ENCODE data around the gene IL16. TPM values are rescaled to one million over a fixed set of nuclear protein-coding genes. Genes with fewer than 3 reads are reported as not detected.
A peak's percentile ranks its signal among the peaks of the same experiment; 100 is the strongest.

IL16 gene
- total RNA-seq, 2 experiments from 2014 or later = 76.0 to 81.3 TPM

GRCh38 chr15:81174792-81175327 is 21.8 kb upstream of the IL16 start:
- POLR2A ChIA-PET = interaction anchor here (0.5 to 0.6 kb wide), 2 partner anchors 72 to 221 kb away, joined by 3 to 4 read pairs; no protein-coding TSS in a partner anchor
- intact Hi-C loops (cut with micrococcal nuclease; ENCODE audit: unreplicated experiment) = no loop called here
- Histone ChIP-seq H3K36me3 (ENCODE audit: insufficient read depth, low read length) (no peaks in the 10 kb centered on the region), H3K9me3 (ENCODE audit: low read length) (no peaks in the 10 kb centered on the region), H3K4me3 (ENCODE audit: low read depth, low read length, poor library complexity, severe bottlenecking) (no peak overlapping the region), H3K27ac (ENCODE audit: low read depth, low read length, poor library complexity, severe bottlenecking) (no peak overlapping the region), H3K79me2 (ENCODE audit: insufficient read depth, low read depth, low read length) (no peaks in the 10 kb centered on the region), H2AFZ (ENCODE audit: low read length) (no peak overlapping the region), H3K9me2 (ENCODE audit: insufficient read depth, low read length) (no peaks in the 10 kb centered on the region), H4K20me1 (ENCODE audit: insufficient read depth, low read length) (no peaks in the 10 kb centered on the region), H3K4me1 (ENCODE audit: insufficient read depth, low read length, poor library complexity, severe bottlenecking) (no peaks in the 10 kb centered on the region), H3K4me2 (ENCODE audit: low read length) (no peak overlapping the region)
- CTCF ChIA-PET (ENCODE audit: unreplicated experiment) = no interaction called here
- BruUV-seq (replicated peaks) = no TSS peak
- DNase-seq (ENCODE audit: low spot score) = no peak
- TF ChIP-seq EZH2phosphoT487 (IDR thresholded peaks at IDR 0.05; ENCODE audit: borderline replicate concordance, low read depth, low read length) = no peak
- TF ChIP-seq, protein P1, sequence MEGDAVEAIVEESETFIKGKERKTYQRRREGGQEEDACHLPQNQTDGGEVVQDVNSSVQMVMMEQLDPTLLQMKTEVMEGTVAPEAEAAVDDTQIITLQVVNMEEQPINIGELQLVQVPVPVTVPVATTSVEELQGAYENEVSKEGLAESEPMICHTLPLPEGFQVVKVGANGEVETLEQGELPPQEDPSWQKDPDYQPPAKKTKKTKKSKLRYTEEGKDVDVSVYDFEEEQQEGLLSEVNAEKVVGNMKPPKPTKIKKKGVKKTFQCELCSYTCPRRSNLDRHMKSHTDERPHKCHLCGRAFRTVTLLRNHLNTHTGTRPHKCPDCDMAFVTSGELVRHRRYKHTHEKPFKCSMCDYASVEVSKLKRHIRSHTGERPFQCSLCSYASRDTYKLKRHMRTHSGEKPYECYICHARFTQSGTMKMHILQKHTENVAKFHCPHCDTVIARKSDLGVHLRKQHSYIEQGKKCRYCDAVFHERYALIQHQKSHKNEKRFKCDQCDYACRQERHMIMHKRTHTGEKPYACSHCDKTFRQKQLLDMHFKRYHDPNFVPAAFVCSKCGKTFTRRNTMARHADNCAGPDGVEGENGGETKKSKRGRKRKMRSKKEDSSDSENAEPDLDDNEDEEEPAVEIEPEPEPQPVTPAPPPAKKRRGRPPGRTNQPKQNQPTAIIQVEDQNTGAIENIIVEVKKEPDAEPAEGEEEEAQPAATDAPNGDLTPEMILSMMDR (conservative IDR thresholded peaks at IDR 0.05; ENCODE audit: low read length) = peak; percentile 49

GRCh38 chr15:81175496-81175895 is 21.2 kb upstream of the IL16 start:
- ChIA-PET CTCF (ENCODE audit: unreplicated experiment) (interaction anchor here (0.6 kb wide), 1 partner anchor 91 kb away, joined by 3 read pairs; no protein-coding TSS in a partner anchor), POLR2A (interaction anchor here (0.5 to 0.6 kb wide), 2 partner anchors 72 to 221 kb away, joined by 3 to 4 read pairs; no protein-coding TSS in a partner anchor)
- Histone ChIP-seq H3K4me3 (ENCODE audit: low read depth, low read length, poor library complexity, severe bottlenecking) (no peak overlapping the region), H3K9me2 (ENCODE audit: insufficient read depth, low read length) (no peaks in the 10 kb centered on the region), H3K79me2 (ENCODE audit: insufficient read depth, low read depth, low read length) (no peaks in the 10 kb centered on the region), H3K27ac (ENCODE audit: low read depth, low read length, poor library complexity, severe bottlenecking) (no peak overlapping the region), H3K36me3 (ENCODE audit: insufficient read depth, low read length) (no peaks in the 10 kb centered on the region), H3K9me3 (ENCODE audit: low read length) (no peaks in the 10 kb centered on the region), H3K4me2 (ENCODE audit: low read length) (no peak overlapping the region), H2AFZ (ENCODE audit: low read length) (no peak overlapping the region), H3K4me1 (ENCODE audit: insufficient read depth, low read length, poor library complexity, severe bottlenecking) (no peaks in the 10 kb centered on the region), H4K20me1 (ENCODE audit: insufficient read depth, low read length) (no peaks in the 10 kb centered on the region)
- intact Hi-C loops (cut with micrococcal nuclease; ENCODE audit: unreplicated experiment) = no loop called here
- TF ChIP-seq, protein P1 (conservative IDR thresholded peaks at IDR 0.05; ENCODE audit: low read length) = no peak
- TF ChIP-seq EZH2phosphoT487 (IDR thresholded peaks at IDR 0.05; ENCODE audit: borderline replicate concordance, low read depth, low read length) = no peak
- no peak for DNase-seq (ENCODE audit: low spot score)
- BruUV-seq (replicated peaks) = no TSS peak

- ChIA-PET POLR2A (no interaction called here), CTCF (ENCODE audit: unreplicated experiment) (no interaction called here)
- no peaks in the 10 kb centered on the region for H3K9me3 ChIP-seq (ENCODE audit: low read length)
- no peaks in the 10 kb centered on the region for H4K20me1 ChIP-seq (ENCODE audit: insufficient read depth, low read length)
- no peaks in the 10 kb centered on the region for H3K4me1 ChIP-seq (ENCODE audit: insufficient read depth, low read length, poor library complexity, severe bottlenecking)
- DNase-seq (ENCODE audit: low spot score) = no peak
- H3K4me2 ChIP-seq (ENCODE audit: low read length) = no peak overlapping the region
- BruUV-seq (replicated peaks) = no TSS peak
- intact Hi-C loops (cut with micrococcal nuclease; ENCODE audit: unreplicated experiment) = no loop called here
- no peaks in the 10 kb centered on the region for H3K36me3 ChIP-seq (ENCODE audit: insufficient read depth, low read length)
- H3K27ac ChIP-seq (ENCODE audit: low read depth, low read length, poor library complexity, severe bottlenecking) = no peak overlapping the region
- H3K4me3 ChIP-seq (ENCODE audit: low read depth, low read length, poor library complexity, severe bottlenecking) = no peak overlapping the region
- no peaks in the 10 kb centered on the region for H3K9me2 ChIP-seq (ENCODE audit: insufficient read depth, low read length)
- H2AFZ ChIP-seq (ENCODE audit: low read length) = no peak overlapping the region
- TF ChIP-seq EZH2phosphoT487 (IDR thresholded peaks at IDR 0.05; ENCODE audit: borderline replicate concordance, low read depth, low read length) = no peak
- TF ChIP-seq, protein P1 (conservative IDR thresholded peaks at IDR 0.05; ENCODE audit: low read length) = no peak
- H3K79me2 ChIP-seq (ENCODE audit: insufficient read depth, low read depth, low read length) = no peaks in the 10 kb centered on the region
Measured at GRCh38 chr15:81176291-81176893, 20.3 kb upstream of the IL16 start.

Measured in OCI-LY7 (cell line).